Adrenal gland (tissue), 12 donors: ENCODE results near the gene FBXW7. TPM values are rescaled to one million over a fixed set of nuclear protein-coding genes. Genes with fewer than 3 reads are reported as not detected.

Experiments
- DNase-seq, 7 donors: peaks; one replicate each; pipeline ENCODE4 v3.0.0-alpha.2; 2019 to 2020
- H3K27ac ChIP-seq, 5 donors: fragments of 200-600 bp; sonication (generic) in 4 of 5; 1 replicate in 3 of 5; 2 replicates in 2 of 5; pipeline versions ENCODE4 v1.5.1 to v1.8.0; 2016 to 2020; ENCODE audit warnings: mild to moderate bottlenecking in 1 of 5
- H3K27me3 ChIP-seq: fragments of 200-600 bp; 2 replicates; pipeline ENCODE4 v1.8.0; 2021
- H3K36me3 ChIP-seq, 2 donors: fragments of 200-600 bp; replicated peaks in 1 of 2; 1 replicate in 1 of 2; 2 replicates in 1 of 2; pipeline versions ENCODE4 v1.5.1 to v1.8.0; 2018 to 2022
- H3K4me1 ChIP-seq, 2 donors: fragments of 200-600 bp; replicated peaks in 1 of 2; 1 replicate in 1 of 2; 2 replicates in 1 of 2; pipeline versions ENCODE4 v1.5.1 to v1.8.0; 2018 to 2021
- H3K4me3 ChIP-seq, 4 donors: fragments of 200-600 bp; sonication (generic) in 3 of 4; one replicate each; pipeline ENCODE4 v1.5.1; 2016 to 2018
- H3K9me3 ChIP-seq, 3 donors: fragments of 200-600 bp; sonication (generic) in 1 of 3; replicated peaks in 1 of 3; 1 replicate in 2 of 3; 2 replicates in 1 of 3; pipeline versions ENCODE4 v1.5.1 to v1.8.0; 2016 to 2021
- CTCF ChIP-seq, 6 experiments: fragments of 450-650 bp in 4 of 6; fragments of 200-600 bp in 2 of 6; sonication (generic) in 1 of 6; IDR thresholded peaks; 1 replicate in 5 of 6; 2 replicates in 1 of 6; pipeline versions ENCODE4 v1.5.1 to v1.8.0; 2016 to 2021; ENCODE audit warnings: antibody characterized with exemption in 6 of 6, mild to moderate bottlenecking in 2 of 6, moderate library complexity in 1 of 6
- POLR2A ChIP-seq, 2 donors: fragments of 450-650 bp; IDR thresholded peaks; one replicate each; pipeline ENCODE4 v1.6.1; 2017; ENCODE audit warnings: antibody characterized with exemption in 2 of 2, mild to moderate bottlenecking in 2 of 2, moderate library complexity in 1 of 2
- WGBS, 4 donors: extraction: QIAGEN DNeasy Blood & Tissue Kit in 2 of 4; methylation state at CpG; one replicate each; pipeline versions ENCODE4 v1.1.5 to v1.1.7; 2013 to 2017; 5-methylcytosine and 5-hydroxymethylcytosine counted together
- intact Hi-C, 2 donors: fragments of 100-400 bp; cut with DNase I; formaldehyde crosslinking; loops; one replicate each; pipeline versions ENCODE4 v1.14.1 to v1.15.0; 2022 to 2023
- polyA plus RNA-seq, 3 donors: library from polyadenylated mRNA; stranded (reverse); fragments of 200-250 nt in 2 of 3; fragments of 350-450 nt in 1 of 3; fragmentation: Illumina TruSeq in 1 of 3; extraction: RNeasy Lipid Tissue Mini Kit (QIAGEN cat#74804) in 1 of 3; gene quantifications; one replicate each; pipeline ENCODE4 v1.2.3, GENCODE V29; 2013 to 2014
- total RNA-seq, 9 donors: library from RNA; depleted of rRNA in 4 of 9; stranded (reverse); fragments of >200 nt in 4 of 9; fragments of 120-200 nt in 1 of 9; fragmentation: NEBNext Ultra II Directional in 1 of 9; extraction: Animal tissue kit (Norgen Biotek cat#: 25700) in 1 of 9; gene quantifications; one replicate each; pipeline versions ENCODE4 v1.1.0 to v1.2.4, GENCODE V29; 2013 to 2023
- donor health status: healthy with polysubstance abuse.
- donor health status: Bipolar disorder and iron deficiency.
- donor health status: DM: yes; HTN: yes; CAD: no.
- donor health status: DM: no; HTN: no; CAD: no.
- donor health status: DM: no; HTN: no; CAD: no.
- donor health status: DM: yes; HTN: yes; CAD: no.

FBXW7 gene
- total and polyA plus RNA-seq, 12 donors, result 17.6 to 55.5 (median 30.9) TPM

- no peak overlapping the region for H3K27ac ChIP-seq
- no peak overlapping the region for H3K4me3 ChIP-seq
- WGBS, 4 donors, result 74 to 81% (median 76%) methylated on average over 4 of the region's 4 CpGs
- no peaks in the 10 kb centered on the region for H3K9me3 ChIP-seq
- H3K4me1 ChIP-seq, result no peaks in the 10 kb centered on the region
- TF ChIP-seq CTCF (IDR thresholded peaks at IDR 0.05) (no peak), POLR2A (IDR thresholded peaks at IDR 0.05) (no peak)
- intact Hi-C loops, result no loop called here
- no peaks in the 10 kb centered on the region for H3K27me3 ChIP-seq
- no peak for DNase-seq
- H3K36me3 ChIP-seq, result no peaks in the 10 kb centered on the region
Measured at GRCh38 chr4:152394791-152395190, 141.1 kb downstream of the FBXW7 start.

- Histone ChIP-seq H3K9me3 (no peaks in the 10 kb centered on the region), H3K36me3 (no peaks in the 10 kb centered on the region), H3K4me3 (no peak overlapping the region), H3K27me3 (no peaks in the 10 kb centered on the region), H3K27ac (no peak overlapping the region), H3K4me1 (no peaks in the 10 kb centered on the region)
- no peak for TF ChIP-seq CTCF (IDR thresholded peaks at IDR 0.05)
- no peak for TF ChIP-seq POLR2A (IDR thresholded peaks at IDR 0.05)
- WGBS, 4 donors, result 97 to 100% (median 98%) methylated on average over 3 of the region's 3 CpGs
- no peak for DNase-seq
- intact Hi-C loops, result no loop called here
Measured at GRCh38 chr4:152392079-152392478, 143.8 kb downstream of the FBXW7 start.

GRCh38 chr4:152390216-152390615 is 145.7 kb downstream of the FBXW7 start:
- Histone ChIP-seq H3K27ac (no peak overlapping the region), H3K27me3 (no peaks in the 10 kb centered on the region), H3K4me3 (no peak overlapping the region), H3K9me3 (no peaks in the 10 kb centered on the region), H3K36me3 (no peaks in the 10 kb centered on the region), H3K4me1 (no peaks in the 10 kb centered on the region)
- no peak for DNase-seq
- intact Hi-C loops, result no loop called here
- 93 to 96% (median 94%) methylated on average over 1 of the region's 1 CpG for WGBS, 4 donors
- TF ChIP-seq CTCF (IDR thresholded peaks at IDR 0.05) (no peak), POLR2A (IDR thresholded peaks at IDR 0.05) (no peak)

- WGBS, 4 donors, result 92 to 99% (median 96%) methylated on average over 2 of the region's 2 CpGs
- Histone ChIP-seq H3K36me3 (no peaks in the 10 kb centered on the region), H3K9me3 (no peaks in the 10 kb centered on the region), H3K27ac (no peak overlapping the region), H3K27me3 (no peaks in the 10 kb centered on the region), H3K4me1 (no peaks in the 10 kb centered on the region), H3K4me3 (no peak overlapping the region)
- TF ChIP-seq POLR2A (IDR thresholded peaks at IDR 0.05) (no peak), CTCF (IDR thresholded peaks at IDR 0.05) (no peak)
- no peak for DNase-seq
- intact Hi-C loops, result no loop called here
Measured at GRCh38 chr4:152389359-152389758, 146.5 kb downstream of the FBXW7 start.
